ENCODE measurements around the gene LDB3. TPM values are rescaled to one million over a fixed set of nuclear protein-coding genes. Genes with fewer than 3 reads are reported as not detected.

LDB3 gene
- total and polyA plus RNA-seq, 2 of the 4 experiments (the other 2 are of a cell fraction) = 0.36 to 2.6 TPM

- DNase-seq = no peak
- in situ Hi-C loops (cut with MboI; ENCODE audit: low sequenced_read_pairs) = no loop called here
- POLR2A ChIA-PET (ENCODE audit: unreplicated experiment) = no interaction called here
Measured at GRCh38 chr10:86658751-86659150, 9.6 kb upstream of the LDB3 start.

More at GRCh38 chr10:86658751-86659150, 9.6 kb upstream of the LDB3 start:
- dilution Hi-C loops (cut with HindIII; ENCODE audit: low sequenced_read_pairs, unreplicated experiment) = no loop called here
- no peak overlapping the region for H2BK5ac ChIP-seq (ENCODE audit: low read depth, low read length, poor library complexity, severe bottlenecking)
- no peak overlapping the region for H4K5ac ChIP-seq (ENCODE audit: low read depth, low read length)
- no peak overlapping the region for H3K27ac ChIP-seq (ENCODE audit: insufficient read depth, low read length)
- H4K20me1 ChIP-seq (ENCODE audit: insufficient read depth, low read length) = no peaks in the 10 kb centered on the region
- no peak overlapping the region for H2BK120ac ChIP-seq (ENCODE audit: low read depth, low read length)
- H3K4me3 ChIP-seq (ENCODE audit: insufficient read depth, low read depth, low read length) = no peak overlapping the region
- 71% methylated on average over 1 of the region's 3 CpGs; no CpG with 5 or more reads in 1 of the 2 experiments for WGBS, 2 experiments (ENCODE audit: extremely low coverage in 2 of 2, insufficient read length in 1 of 2)
- no peak overlapping the region for H2AFZ ChIP-seq (replicated peaks; ENCODE audit: low read length, poor library complexity)
- no peaks in the 10 kb centered on the region; the same call in 1 of the 2 replicates for H3K27me3 ChIP-seq (ENCODE audit: control insufficient read depth, insufficient read depth, low read length)
- no peak overlapping the region for H3K23ac ChIP-seq (ENCODE audit: low read depth, low read length)
- H3K9me3 ChIP-seq (ENCODE audit: control insufficient read depth, insufficient read depth, low read length) = no peaks in the 10 kb centered on the region
- H4K8ac ChIP-seq (ENCODE audit: low read depth in 2 of 2, low read length in 2 of 2) = no peak overlapping the region
- intact Hi-C loops (cut with micrococcal nuclease) = no loop called here
- no peak overlapping the region for H2AK9ac ChIP-seq (replicated peaks; ENCODE audit: low read depth, low read length, poor library complexity)
- CTCF ChIA-PET = no interaction called here
- no peak for ATAC-seq (ENCODE audit: low read depth)
- H2BK15ac ChIP-seq (ENCODE audit: low read depth, low read length) = no peak overlapping the region
- H3K79me1 ChIP-seq (ENCODE audit: low read depth in 1 of 2, low read length in 2 of 2) = no peaks in the 10 kb centered on the region
- H3K14ac ChIP-seq (replicated peaks; ENCODE audit: low read depth, low read length) = no peak overlapping the region
- H3K9me1 ChIP-seq (ENCODE audit: insufficient read depth, low read length) = peaks cover 12% of the 10 kb centered on the region
- no peak overlapping the region for H2BK20ac ChIP-seq (ENCODE audit: low read depth, low read length)
- no peak overlapping the region for H3K4me2 ChIP-seq (ENCODE audit: low read depth, low read length)
- H3K18ac ChIP-seq (ENCODE audit: low read depth, low read length) = no peak overlapping the region
- no peak overlapping the region for H2AK5ac ChIP-seq (ENCODE audit: low read depth, low read length)
- H3K4ac ChIP-seq (ENCODE audit: low read depth, low read length) = no peak overlapping the region
- H3K4me1 ChIP-seq (ENCODE audit: control insufficient read depth, insufficient read depth, low read length) = peaks cover 2% of the 10 kb centered on the region; the same call in 1 of the 2 replicates
- H3K56ac ChIP-seq (ENCODE audit: extremely low read depth, insufficient read depth, low read length) = no peak overlapping the region
- H3K9ac ChIP-seq (ENCODE audit: low read depth, low read length) = no peak overlapping the region
- no peak overlapping the region for H4K91ac ChIP-seq (ENCODE audit: insufficient read depth, low read depth, low read length)
- no TSS peak for BruUV-seq (replicated peaks)
- H3K36me3 ChIP-seq (ENCODE audit: control insufficient read depth, insufficient read depth, low read length) = no peaks in the 10 kb centered on the region
- TF ChIP-seq CTCF (conservative IDR thresholded peaks at IDR 0.05; ENCODE audit: low read depth, low read length) = no peak
- no peak for TF ChIP-seq POLR2A (IDR thresholded peaks at IDR 0.05; ENCODE audit: low read depth, low read length)
- no peak for TF ChIP-seq SMC3 (IDR thresholded peaks at IDR 0.05; ENCODE audit: low read depth, low read length)
- no peak for TF ChIP-seq USF2 (IDR thresholded peaks at IDR 0.05; ENCODE audit: low read depth, low read length)
- no peak for TF ChIP-seq MAZ (IDR thresholded peaks at IDR 0.05; ENCODE audit: borderline replicate concordance, low read depth, low read length)
- TF ChIP-seq RFX5 (IDR thresholded peaks at IDR 0.05; ENCODE audit: low read depth, low read length) = no peak
- TF ChIP-seq NFE2L2 (IDR thresholded peaks at IDR 0.05; ENCODE audit: low read depth, low read length) = no peak

Data from IMR-90 (cell line).